B cell (primary cell): ENCODE measurements around the gene PALM3. TPM values are rescaled to one million over a fixed set of nuclear protein-coding genes. Genes with fewer than 3 reads are reported as not detected.

Experiments
- ATAC-seq: fragments of 200-7000 bp; cut with Tn5 transposase; one replicate; pipeline ENCODE4 v1.10.0; 2021; ENCODE audit warnings: low read depth, mild to moderate bottlenecking, moderate number of reproducible peaks, moderate library complexity
- CTCF ChIA-PET: fragments of 350-600 bp; sonication (Branson Sonifier 250); formaldehyde crosslinking; loops from one replicate; lab custom pipeline; 2021; ENCODE audit warnings: antibody characterized with exemption, inconsistent platforms; lab: Charles Lee
- POLR2A ChIA-PET: fragments of 350-600 bp; sonication (Branson Sonifier 250); formaldehyde crosslinking; loops from one replicate; lab custom pipeline; 2021; ENCODE audit warnings: antibody characterized with exemption; lab: Charles Lee
- DNase-seq: peaks from one replicate; pipeline ENCODE4 v3.0.0; 2013
- H2AFZ ChIP-seq: 2 replicates; pipeline ENCODE4 v1.6.1; 2012; ENCODE audit warnings: mild to moderate bottlenecking, low read depth, low read length; ENCODE audit not compliant: insufficient read depth, poor library complexity, severe bottlenecking
- H3K27ac ChIP-seq, 2 donors: 1 replicate in 1 of 2; 2 replicates in 1 of 2; pipeline ENCODE4 v1.5.1; 2012 to 2013; ENCODE audit warnings: low read length in 2 of 2, mild to moderate bottlenecking in 2 of 2, moderate library complexity in 1 of 2
- H3K27me3 ChIP-seq, 4 experiments: fragments of 200-600 bp in 1 of 4; sonication (generic) in 1 of 4; replicated peaks in 1 of 4; 1 replicate in 2 of 4; 2 replicates in 2 of 4; pipeline versions ENCODE4 v1.6.1 to v1.7.0; 2013 to 2016; ENCODE audit warnings: low read length in 3 of 4, mild to moderate bottlenecking in 2 of 4, mixed read lengths in 1 of 4, moderate library complexity in 1 of 4; ENCODE audit not compliant: insufficient read depth in 4 of 4, control insufficient read depth in 3 of 4; ENCODE audit errors: control extremely low read depth in 1 of 4
- H3K36me3 ChIP-seq, 2 experiments: replicated peaks in 1 of 2; 1 replicate in 1 of 2; 2 replicates in 1 of 2; pipeline versions ENCODE4 v1.6.1 to v1.7.1; 2013; ENCODE audit warnings: low read length in 1 of 2; ENCODE audit not compliant: insufficient read depth in 2 of 2, control insufficient read depth in 1 of 2; ENCODE audit errors: control extremely low read depth in 1 of 2, extremely low read depth in 1 of 2
- H3K4me1 ChIP-seq, 2 donors: fragments of 200-600 bp in 1 of 2; sonication (generic) in 1 of 2; 1 replicate in 1 of 2; 2 replicates in 1 of 2; pipeline versions ENCODE4 v1.5.1 to v1.6.1; 2013 to 2017; ENCODE audit warnings: low read length in 2 of 2; ENCODE audit not compliant: control insufficient read depth in 2 of 2, insufficient read depth in 2 of 2
- H3K4me2 ChIP-seq: replicated peaks from 2 replicates; pipeline ENCODE3; 2012; ENCODE audit warnings: mild to moderate bottlenecking, low read depth, low read length; ENCODE audit not compliant: poor library complexity, severe bottlenecking
- H3K4me3 ChIP-seq, 5 experiments: fragments of 200-600 bp in 1 of 5; sonication (generic) in 1 of 5; 1 replicate in 3 of 5; 2 replicates in 2 of 5; pipeline versions ENCODE4 v1.5.1 to v1.7.0; 2011 to 2016; ENCODE audit warnings: low read length in 4 of 5, mild to moderate bottlenecking in 4 of 5, low read depth in 2 of 5, control low read depth in 1 of 5, moderate library complexity in 1 of 5; ENCODE audit not compliant: insufficient read depth in 1 of 5; ENCODE audit errors: control extremely low read depth in 1 of 5, extremely low read depth in 1 of 5
- H3K79me2 ChIP-seq: fragments of 200-600 bp; sonication (generic); one replicate; pipeline ENCODE4 v1.6.0; 2016; ENCODE audit warnings: low read length; ENCODE audit not compliant: control insufficient read depth, insufficient read depth
- H3K9ac ChIP-seq: fragments of 200-600 bp; sonication (generic); 2 replicates; pipeline ENCODE4 v1.6.1; 2017; ENCODE audit warnings: mild to moderate bottlenecking, low read length, moderate library complexity
- H3K9me3 ChIP-seq, 3 donors: one replicate each; pipeline versions ENCODE4 v1.6.1 to v1.7.1; 2013; ENCODE audit warnings: low read length in 2 of 3; ENCODE audit not compliant: control insufficient read depth in 2 of 3, insufficient read depth in 1 of 3; ENCODE audit errors: control extremely low read depth in 1 of 3
- H4K20me1 ChIP-seq: 2 replicates; pipeline ENCODE4 v1.6.0; 2012; ENCODE audit warnings: mild to moderate bottlenecking, low read length; ENCODE audit not compliant: insufficient read depth, control insufficient read depth, poor library complexity, severe bottlenecking
- H3K27ac Mint-ChIP-seq: one replicate; pipeline ENCODE4 v1.8.0; 2021; ENCODE audit warnings: mixed read lengths
- H3K27me3 Mint-ChIP-seq: one replicate; pipeline ENCODE4 v1.8.0; 2021; ENCODE audit warnings: mixed read lengths
- H3K4me1 Mint-ChIP-seq: one replicate; pipeline ENCODE4 v1.8.0; 2021; ENCODE audit warnings: mixed read lengths
- H3K4me3 Mint-ChIP-seq: one replicate; pipeline ENCODE4 v1.8.0; 2021; ENCODE audit warnings: mixed read lengths
- H3K9me3 Mint-ChIP-seq: one replicate; pipeline ENCODE4 v1.8.0; 2022; ENCODE audit warnings: mixed read lengths; ENCODE audit not compliant: insufficient read depth
- EZH2 ChIP-seq: IDR thresholded peaks from 2 replicates; pipeline ENCODE4 v1.6.1; 2012; ENCODE audit warnings: borderline replicate concordance, low read depth, mild to moderate bottlenecking, moderate library complexity, low read length; ENCODE audit not compliant: insufficient read depth, poor library complexity, severe bottlenecking
- WGBS: methylation state at CpG from one replicate; pipeline ENCODE4 v1.1.5; 2013; ENCODE audit warnings: missing lambda C conversion rate; ENCODE audit not compliant: insufficient coverage; 5-methylcytosine and 5-hydroxymethylcytosine counted together
- intact Hi-C: fragments of 100-400 bp; cut with micrococcal nuclease; formaldehyde crosslinking; loops from one replicate; pipeline ENCODE4 v1.10.0; 2022
- polyA plus RNA-seq: library from polyadenylated mRNA; depleted of rRNA; stranded (reverse); fragments of >200 nt; gene quantifications from 2 replicates; pipeline ENCODE4 v1.2.3, GENCODE V29; 2012
- total RNA-seq, 2 donors: library from RNA; stranded (reverse); fragments of 120-200 nt in 1 of 2; gene quantifications; 1 replicate in 1 of 2; 2 replicates in 1 of 2; pipeline versions ENCODE4 v1.2.3 to v1.2.4, GENCODE V29; 2013 to 2022
- TF ChIP-seq, protein P1 (sequence below): fragments of 200-600 bp; IDR thresholded peaks from one replicate; pipeline ENCODE4 v1.8.0; 2022; ENCODE audit warnings: antibody characterized with exemption, mild to moderate bottlenecking

The PALM3 gene
- total and polyA plus RNA-seq, 2 donors (not counting 1 experiment from before 2014, with no cell fraction given) = not detected

DNA sequence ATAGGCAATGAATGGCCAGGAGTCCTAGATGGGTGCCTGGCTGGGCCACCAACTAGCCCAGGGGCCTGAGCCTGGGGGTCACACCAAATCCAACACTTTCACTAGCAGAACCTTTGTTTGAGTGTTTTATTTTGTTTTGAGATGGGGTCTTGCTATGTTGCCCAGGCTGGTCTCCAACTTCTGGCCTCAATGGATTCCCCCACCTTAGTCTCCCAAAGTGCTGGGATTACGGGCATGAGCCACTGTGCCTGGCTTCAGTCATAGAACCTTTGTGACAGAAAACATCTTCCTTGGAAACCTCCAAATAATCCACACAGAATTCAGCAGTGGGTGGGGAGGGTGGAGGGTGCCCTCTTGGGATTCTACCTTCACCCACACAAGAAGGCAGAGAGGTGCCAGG is 49.6 kb upstream of the PALM3 start:
- H3K9me3 ChIP-seq = no peaks in the 10 kb centered on the region
- no CpG with 5 or more reads among the region's 1 CpG for WGBS

GRCh38 chr19:14110650-14111049 is 48.8 kb upstream of the PALM3 start:
- no peaks in the 10 kb centered on the region for H3K9me3 ChIP-seq
- H3K4me3 ChIP-seq = no peak overlapping the region
- Mint-ChIP-seq H3K27me3 (no peaks in the 10 kb centered on the region), H3K27ac (no peak overlapping the region), H3K4me3 (no peak overlapping the region), H3K9me3 (no peaks in the 10 kb centered on the region), H3K4me1 (peaks cover 14% of the 10 kb centered on the region)
- DNase-seq (no peak), ATAC-seq (no peak)
- POLR2A ChIA-PET = no interaction called here
- no peak overlapping the region for H3K27ac ChIP-seq
- CTCF ChIA-PET = interaction anchor here (1.2 kb wide), 1 partner anchor 26 kb away, joined by 3 read pairs; the partner anchor contains the start of gene ASF1B
- peaks cover 14% of the 10 kb centered on the region in 2 donors for H3K4me1 ChIP-seq
- H3K4me2 ChIP-seq = no peak overlapping the region
- WGBS = 88% methylated on average over 1 of the region's 2 CpGs
- H3K36me3 ChIP-seq = peaks cover 0 to 2% of the 10 kb centered on the region in 2 experiments
- TF ChIP-seq, protein P1, sequence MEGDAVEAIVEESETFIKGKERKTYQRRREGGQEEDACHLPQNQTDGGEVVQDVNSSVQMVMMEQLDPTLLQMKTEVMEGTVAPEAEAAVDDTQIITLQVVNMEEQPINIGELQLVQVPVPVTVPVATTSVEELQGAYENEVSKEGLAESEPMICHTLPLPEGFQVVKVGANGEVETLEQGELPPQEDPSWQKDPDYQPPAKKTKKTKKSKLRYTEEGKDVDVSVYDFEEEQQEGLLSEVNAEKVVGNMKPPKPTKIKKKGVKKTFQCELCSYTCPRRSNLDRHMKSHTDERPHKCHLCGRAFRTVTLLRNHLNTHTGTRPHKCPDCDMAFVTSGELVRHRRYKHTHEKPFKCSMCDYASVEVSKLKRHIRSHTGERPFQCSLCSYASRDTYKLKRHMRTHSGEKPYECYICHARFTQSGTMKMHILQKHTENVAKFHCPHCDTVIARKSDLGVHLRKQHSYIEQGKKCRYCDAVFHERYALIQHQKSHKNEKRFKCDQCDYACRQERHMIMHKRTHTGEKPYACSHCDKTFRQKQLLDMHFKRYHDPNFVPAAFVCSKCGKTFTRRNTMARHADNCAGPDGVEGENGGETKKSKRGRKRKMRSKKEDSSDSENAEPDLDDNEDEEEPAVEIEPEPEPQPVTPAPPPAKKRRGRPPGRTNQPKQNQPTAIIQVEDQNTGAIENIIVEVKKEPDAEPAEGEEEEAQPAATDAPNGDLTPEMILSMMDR = no peak
- no peak for TF ChIP-seq EZH2
- peaks cover 45% of the 10 kb centered on the region for H3K79me2 ChIP-seq
- H3K27me3 ChIP-seq = no peaks in the 10 kb centered on the region
- no peak overlapping the region for H2AFZ ChIP-seq
- H3K9ac ChIP-seq = no peak overlapping the region
- intact Hi-C loops = no loop called here
- peaks cover 43% of the 10 kb centered on the region for H4K20me1 ChIP-seq

More for the DNA sequence above, 49.6 kb upstream of the PALM3 start:
- Mint-ChIP-seq H3K4me1 (peaks cover 23% of the 10 kb centered on the region), H3K27ac (no peak overlapping the region), H3K9me3 (no peaks in the 10 kb centered on the region), H3K4me3 (no peak overlapping the region), H3K27me3 (no peaks in the 10 kb centered on the region)
- peaks cover 22% of the 10 kb centered on the region in 2 donors for H3K4me1 ChIP-seq
- no peaks in the 10 kb centered on the region for H3K27me3 ChIP-seq
- no peak overlapping the region for H3K4me2 ChIP-seq
- no peak overlapping the region for H2AFZ ChIP-seq
- no peak overlapping the region for H3K27ac ChIP-seq
- peaks cover 0 to 2% of the 10 kb centered on the region in 2 experiments for H3K36me3 ChIP-seq
- POLR2A ChIA-PET = no interaction called here
- peaks cover 51% of the 10 kb centered on the region for H4K20me1 ChIP-seq
- H3K79me2 ChIP-seq = peaks cover 53% of the 10 kb centered on the region
- intact Hi-C loops = no loop called here
- no peak overlapping the region for H3K4me3 ChIP-seq
- no peak for ATAC-seq
- CTCF ChIA-PET = interaction anchor here (1.2 kb wide), 1 partner anchor 25 kb away, joined by 3 read pairs; the partner anchor contains the start of gene ASF1B
- TF ChIP-seq EZH2 = no peak
- TF ChIP-seq, protein P1 = no peak
- no peak for DNase-seq
- no peak overlapping the region for H3K9ac ChIP-seq
